ENCODE data around the gene KCNQ4.

- no peak for TF ChIP-seq CTCF (IDR thresholded peaks at IDR 0.05)
- no peak for TF ChIP-seq EZH2 (IDR thresholded peaks at IDR 0.05; ENCODE audit: borderline replicate concordance, insufficient read depth, low read depth, low read length, poor library complexity, severe bottlenecking)
Measured at GRCh38 chr1:40844079-40844478, 60.5 kb downstream of the KCNQ4 start.

All from B cell (primary cell).